Sigmoid colon (tissue), 7 donors: ENCODE data around the gene OR2V2. TPM values are rescaled to one million over a fixed set of nuclear protein-coding genes. Genes with fewer than 3 reads are reported as not detected.

Source experiments
- DNase-seq: peaks from one replicate; pipeline ENCODE4 v3.0.0-alpha.2; 2019
- H3K27ac ChIP-seq, 4 donors: fragments of 200-600 bp; sonication (generic); one replicate each; pipeline ENCODE4 v1.5.1; 2016 to 2019; ENCODE audit warnings: mild to moderate bottlenecking in 1 of 4
- H3K27me3 ChIP-seq, 3 donors: fragments of 200-600 bp; sonication (generic); one replicate each; pipeline ENCODE4 v1.5.1; 2019; ENCODE audit warnings: mild to moderate bottlenecking in 1 of 3
- H3K36me3 ChIP-seq, 4 donors: fragments of 200-600 bp; sonication (generic); one replicate each; pipeline ENCODE4 v1.5.1; 2016 to 2019
- H3K4me1 ChIP-seq, 4 donors: fragments of 200-600 bp; sonication (generic); one replicate each; pipeline ENCODE4 v1.5.1; 2017 to 2019
- H3K4me3 ChIP-seq, 4 donors: fragments of 200-600 bp; sonication (generic); one replicate each; pipeline ENCODE4 v1.5.1; 2017 to 2019; ENCODE audit warnings: mild to moderate bottlenecking in 2 of 4, moderate library complexity in 1 of 4
- H3K9me3 ChIP-seq, 4 donors: fragments of 200-600 bp in 3 of 4; sonication (generic) in 3 of 4; one replicate each; pipeline versions ENCODE4 v1.5.1 to v1.6.1; 2013 to 2019
- CTCF ChIP-seq, 4 experiments: fragments of 450-650 bp in 3 of 4; fragments of 200-600 bp in 1 of 4; IDR thresholded peaks; one replicate each; pipeline ENCODE4 v1.5.1; 2016 to 2019; ENCODE audit warnings: antibody characterized with exemption in 4 of 4, mild to moderate bottlenecking in 3 of 4, moderate library complexity in 2 of 4
- EP300 ChIP-seq, 4 donors: sonication (generic); formaldehyde crosslinking; IDR thresholded peaks; one replicate each; pipeline ENCODE4 v1.6.1; 2017; ENCODE audit warnings: antibody characterized with exemption in 4 of 4
- POLR2A ChIP-seq, 2 donors: fragments of 450-650 bp; IDR thresholded peaks; one replicate each; pipeline ENCODE4 v1.6.1; 2016; ENCODE audit warnings: antibody characterized with exemption in 2 of 2, mild to moderate bottlenecking in 2 of 2, moderate library complexity in 2 of 2
- POLR2AphosphoS5 ChIP-seq, 4 donors: sonication (generic); formaldehyde crosslinking; IDR thresholded peaks; one replicate each; pipeline ENCODE4 v1.6.1; 2017; ENCODE audit warnings: antibody characterized with exemption in 4 of 4
- WGBS, 2 donors: extraction: QIAGEN DNeasy Blood & Tissue Kit; methylation state at CpG; one replicate each; pipeline ENCODE4 v1.1.7; 2013; 5-methylcytosine and 5-hydroxymethylcytosine counted together
- intact Hi-C: fragments of 100-400 bp; cut with DNase I; formaldehyde crosslinking; loops from one replicate; pipeline ENCODE4 v1.15.1; 2023
- polyA plus RNA-seq, 3 donors: library from polyadenylated mRNA; stranded (reverse); fragments of 200-250 nt; gene quantifications; one replicate each; pipeline ENCODE4 v1.2.3, GENCODE V29; 2013
- total RNA-seq, 4 donors: library from RNA; depleted of rRNA; stranded (reverse); fragments of >200 nt; gene quantifications; one replicate each; pipeline ENCODE4 v1.1.0, GENCODE V29; 2016
- donor health status: healthy with polysubstance abuse.
- donor health status: Bipolar disorder and iron deficiency.
- donor health status: healthy.

OR2V2 gene
- total and polyA plus RNA-seq, 7 donors: not detected

GRCh38 chr5:181198106-181198685 is 50.8 kb downstream of the OR2V2 start:
- Histone ChIP-seq H3K4me3 (no peak overlapping the region), H3K4me1 (no peaks in the 10 kb centered on the region), H3K27ac (no peak overlapping the region), H3K36me3 (no peaks in the 10 kb centered on the region), H3K9me3 (no peaks in the 10 kb centered on the region), H3K27me3 (peaks cover 0 to under 1% (median 0%) of the 10 kb centered on the region in 3 donors)
- no peak for DNase-seq
- WGBS, 2 donors: 77 to 89% methylated on average over 12 of the region's 12 CpGs
- intact Hi-C loops: no loop called here
- TF ChIP-seq POLR2A (IDR thresholded peaks at IDR 0.05): no peak
- TF ChIP-seq CTCF (IDR thresholded peaks at IDR 0.05): no peak
- no peak for TF ChIP-seq EP300 (IDR thresholded peaks at IDR 0.05)
- no peak for TF ChIP-seq POLR2AphosphoS5 (IDR thresholded peaks at IDR 0.05)

- DNase-seq: no peak
- H3K4me3 ChIP-seq: no peak overlapping the region
- peaks cover 0 to 6% (median 5%) of the 10 kb centered on the region in 4 donors for H3K4me1 ChIP-seq
- no peak overlapping the region for H3K27ac ChIP-seq
- WGBS, 2 donors: 56 to 69% methylated on average over 9 of the region's 9 CpGs
- no peaks in the 10 kb centered on the region for H3K9me3 ChIP-seq
- H3K36me3 ChIP-seq: no peaks in the 10 kb centered on the region
- H3K27me3 ChIP-seq: peaks cover 0 to 8% (median 7%) of the 10 kb centered on the region in 3 donors
- TF ChIP-seq EP300 (IDR thresholded peaks at IDR 0.05) (no peak), CTCF (IDR thresholded peaks at IDR 0.05) (no peak), POLR2A (IDR thresholded peaks at IDR 0.05) (no peak), POLR2AphosphoS5 (IDR thresholded peaks at IDR 0.05) (no peak)
- intact Hi-C loops: no loop called here
Observed at GRCh38 chr5:181198905-181199519, 51.6 kb downstream of the OR2V2 start.

- Histone ChIP-seq H3K4me1 (peaks cover 0 to 17% (median 16%) of the 10 kb centered on the region in 4 donors), H3K27me3 (peaks cover 0 to 12% (median 11%) of the 10 kb centered on the region in 3 donors), H3K36me3 (no peaks in the 10 kb centered on the region), H3K27ac (no peak overlapping the region), H3K9me3 (no peaks in the 10 kb centered on the region), H3K4me3 (no peak overlapping the region)
- no peak for DNase-seq
- intact Hi-C loops: no loop called here
- TF ChIP-seq POLR2AphosphoS5 (IDR thresholded peaks at IDR 0.05) (no peak), CTCF (IDR thresholded peaks at IDR 0.05) (no peak), POLR2A (IDR thresholded peaks at IDR 0.05) (no peak), EP300 (IDR thresholded peaks at IDR 0.05) (no peak)
- 76 to 78% methylated on average over 12 of the region's 12 CpGs for WGBS, 2 donors
Observed at GRCh38 chr5:181199881-181200638, 52.7 kb downstream of the OR2V2 start.

- Histone ChIP-seq H3K4me1 (peaks cover 0 to 24% (median 23%) of the 10 kb centered on the region in 4 donors), H3K9me3 (no peaks in the 10 kb centered on the region), H3K27me3 (peaks cover 0 to 12% (median 11%) of the 10 kb centered on the region in 3 donors), H3K36me3 (no peaks in the 10 kb centered on the region), H3K27ac (no peak overlapping the region), H3K4me3 (no peak overlapping the region)
- intact Hi-C loops: no loop called here
- DNase-seq: no peak
- 73 to 77% methylated on average over 4 of the region's 4 CpGs for WGBS, 2 donors
- TF ChIP-seq EP300 (IDR thresholded peaks at IDR 0.05): no peak
- TF ChIP-seq CTCF (IDR thresholded peaks at IDR 0.05): no peak
- TF ChIP-seq POLR2AphosphoS5 (IDR thresholded peaks at IDR 0.05): no peak
Observed at GRCh38 chr5:181200816-181201215, 53.4 kb downstream of the OR2V2 start.
